ENCODE measurements around the gene ERAL1.
"Not testable (repeated sequence)": the region's sequence is repeated elsewhere in the genome, so short reads cannot be mapped to it uniquely, and the experiment has no call there.

The ERAL1 gene

GRCh38 chr17:28899212-28899815 is 44.5 kb downstream of the ERAL1 start:
- no peak for DNase-seq (ENCODE audit: low spot score)

- DNase-seq (ENCODE audit: low spot score) = no peak
These were observed 46.3 kb downstream of the ERAL1 start for GRCh38 chr17:28900986-28901726.

GRCh38 chr17:28901866-28902818 is 47.3 kb downstream of the ERAL1 start:
- DNase-seq (ENCODE audit: low spot score) = peak; percentile 74

GRCh38 chr17:28902819-28903545 is 48.2 kb downstream of the ERAL1 start, which contains the start of gene DHRS13:
DHRS13 (minus strand) TSS chr17:28903079; CDS start chr17:28902944, 135 bp downstream.
- peak; percentile 95 for DNase-seq (ENCODE audit: low spot score)

- DNase-seq (ENCODE audit: low spot score) = not testable (repeated sequence)
These were observed 48.7 kb downstream of the ERAL1 start for GRCh38 chr17:28903546-28903841.

- no peak for DNase-seq (ENCODE audit: low spot score)
These were observed 50.0 kb downstream of the ERAL1 start for GRCh38 chr17:28904800-28905199.

- DNase-seq (ENCODE audit: low spot score) = no peak
These were observed 51.5 kb downstream of the ERAL1 start for GRCh38 chr17:28906276-28906675.

GRCh38 chr17:28906706-28907438 is 52.1 kb downstream of the ERAL1 start:
- no peak for DNase-seq (ENCODE audit: low spot score)

GRCh38 chr17:28907709-28908475 is 53.1 kb downstream of the ERAL1 start:
- no peak for DNase-seq (ENCODE audit: low spot score)

- no peak for DNase-seq (ENCODE audit: low spot score)
These were observed 53.9 kb downstream of the ERAL1 start for GRCh38 chr17:28908640-28909167.

GRCh38 chr17:28910534-28910933 is 55.7 kb downstream of the ERAL1 start:
- DNase-seq (ENCODE audit: low spot score) = no peak

Measured in HuH-7 (cell line).